T-helper 9 cell (primary cell): ENCODE data around the gene RASA4B.
"Not testable (repeated sequence)": the region's sequence is repeated elsewhere in the genome, so short reads cannot be mapped to it uniquely, and the experiment has no call there.

Experiments used
- DNase-seq: peaks from one replicate; pipeline ENCODE4 v3.0.0-alpha.2; 2020

The RASA4B gene

GRCh38 chr7:102511860-102512522, 5.6 kb downstream of the RASA4B start:
- not testable (repeated sequence) for DNase-seq

GRCh38 chr7:102510575-102510974, 7.0 kb downstream of the RASA4B start:
- DNase-seq: not testable (repeated sequence)

GRCh38 chr7:102507410-102508088, 10.0 kb downstream of the RASA4B start:
- not testable (repeated sequence) for DNase-seq

- not testable (repeated sequence) for DNase-seq
Observed at GRCh38 chr7:102505298-102506185, 12.0 kb downstream of the RASA4B start.

- not testable (repeated sequence) for DNase-seq
Observed at GRCh38 chr7:102503141-102503540, 14.4 kb downstream of the RASA4B start.

GRCh38 chr7:102498321-102498720, 19.3 kb downstream of the RASA4B start:
- not testable (repeated sequence) for DNase-seq

- not testable (repeated sequence) for DNase-seq
Observed at GRCh38 chr7:102497308-102497707, 20.3 kb downstream of the RASA4B start.

GRCh38 chr7:102496861-102497260, 20.7 kb downstream of the RASA4B start:
- DNase-seq: not testable (repeated sequence)

GRCh38 chr7:102494473-102495149, 23.0 kb downstream of the RASA4B start:
- DNase-seq: not testable (repeated sequence)

GRCh38 chr7:102494026-102494425, 23.6 kb downstream of the RASA4B start:
- not testable (repeated sequence) for DNase-seq

- DNase-seq: not testable (repeated sequence)
Observed at GRCh38 chr7:102493220-102493935, 24.2 kb downstream of the RASA4B start.

- DNase-seq: peak; percentile 55
Observed at GRCh38 chr7:102490529-102491075, 27.0 kb downstream of the RASA4B start.

- not testable (repeated sequence) for DNase-seq
Observed at GRCh38 chr7:102484317-102484716, 33.3 kb downstream of the RASA4B start.

- not testable (repeated sequence) for DNase-seq
Observed at GRCh38 chr7:102481962-102482361, 35.6 kb downstream of the RASA4B start.

GRCh38 chr7:102479982-102480637, 37.5 kb downstream of the RASA4B start:
- DNase-seq: not testable (repeated sequence)

GRCh38 chr7:102479209-102479584, 38.4 kb downstream of the RASA4B start:
- not testable (repeated sequence) for DNase-seq

- DNase-seq: peak; percentile 59
Observed at GRCh38 chr7:102478314-102479208, 39.0 kb downstream of the RASA4B start, which contains the start of gene POLR2J. POLR2J (minus strand) TSS chr7:102478922; CDS start chr7:102478860, 62 bp downstream.

GRCh38 chr7:102474736-102475435, 42.7 kb downstream of the RASA4B start:
- not testable (repeated sequence) for DNase-seq

- DNase-seq: not testable (repeated sequence)
Observed at GRCh38 chr7:102474116-102474515, 43.5 kb downstream of the RASA4B start.
